CD4-positive, CD25-positive, alpha-beta regulatory T cell (primary cell): ENCODE data around the gene JMJD4. TPM values are rescaled to one million over a fixed set of nuclear protein-coding genes. Genes with fewer than 3 reads are reported as not detected.

ENCODE experiments used
- ATAC-seq, 2 donors: fragments of 150-1000 bp; cut with Tn5 transposase; one replicate each; pipeline ENCODE4 v1.10.0; 2021; ENCODE audit warnings: low read depth in 2 of 2, moderate number of reproducible peaks in 2 of 2, moderate library complexity in 1 of 2
- DNase-seq, 3 donors: peaks; one replicate each; pipeline versions ENCODE4 v3.0.0 to v3.0.0-alpha.2; 2012 to 2022; ENCODE audit warnings: mixed read lengths in 1 of 3
- H3K27ac ChIP-seq: one replicate; pipeline ENCODE4 v1.7.0; 2013; ENCODE audit warnings: mild to moderate bottlenecking, low read length; ENCODE audit not compliant: insufficient read depth, poor library complexity, severe bottlenecking
- H3K27me3 ChIP-seq: one replicate; pipeline ENCODE4 v1.7.0; 2013; ENCODE audit warnings: low read length; ENCODE audit not compliant: control insufficient read depth, insufficient read depth
- H3K36me3 ChIP-seq: one replicate; pipeline ENCODE4 v1.7.0; 2013; ENCODE audit warnings: mild to moderate bottlenecking, low read length, moderate library complexity; ENCODE audit not compliant: control insufficient read depth, insufficient read depth
- H3K4me1 ChIP-seq: 2 replicates; pipeline ENCODE4 v1.7.0; 2013; ENCODE audit warnings: mild to moderate bottlenecking, low read length; ENCODE audit not compliant: insufficient read depth, control insufficient read depth, poor library complexity, severe bottlenecking
- H3K4me3 ChIP-seq: one replicate; pipeline ENCODE4 v1.7.0; 2013; ENCODE audit warnings: low read depth, mild to moderate bottlenecking, low read length, moderate library complexity
- H3K9me3 ChIP-seq, 2 experiments: 1 replicate in 1 of 2; 2 replicates in 1 of 2; pipeline ENCODE4 v1.7.0; 2013; ENCODE audit warnings: low read length in 2 of 2, mild to moderate bottlenecking in 1 of 2, moderate library complexity in 1 of 2; ENCODE audit not compliant: control insufficient read depth in 2 of 2
- H3K27ac Mint-ChIP-seq, 3 donors: one replicate each; pipeline ENCODE4 v1.8.0; 2020 to 2022; ENCODE audit warnings: mild to moderate bottlenecking in 3 of 3, mixed read lengths in 3 of 3, moderate library complexity in 2 of 3
- H3K27me3 Mint-ChIP-seq: one replicate; pipeline ENCODE4 v1.8.0; 2022; ENCODE audit warnings: mild to moderate bottlenecking, mixed read lengths
- H3K36me3 Mint-ChIP-seq: one replicate; pipeline ENCODE4 v1.8.0; 2020; ENCODE audit warnings: mixed read lengths
- H3K4me1 Mint-ChIP-seq, 4 donors: one replicate each; pipeline ENCODE4 v1.8.0; 2020 to 2022; ENCODE audit warnings: mixed read lengths in 4 of 4, mild to moderate bottlenecking in 1 of 4
- H3K4me3 Mint-ChIP-seq, 4 donors: one replicate each; pipeline ENCODE4 v1.8.0; 2020 to 2022; ENCODE audit warnings: mild to moderate bottlenecking in 4 of 4, mixed read lengths in 4 of 4, moderate library complexity in 3 of 4
- H3K9me3 Mint-ChIP-seq, 7 donors: one replicate each; pipeline ENCODE4 v1.8.0; 2020 to 2022; ENCODE audit warnings: mixed read lengths in 7 of 7, mild to moderate bottlenecking in 3 of 7, moderate library complexity in 2 of 7
- polyA plus RNA-seq, 4 donors: library from polyadenylated mRNA; unstranded; fragments of 300-500 nt; fragmentation: Illumina TruSeq; gene quantifications; one replicate each; pipeline ENCODE4 v1.2.3, GENCODE V29; 2021
- total RNA-seq: library from RNA; stranded (reverse); gene quantifications from one replicate; pipeline ENCODE4 v1.2.3, GENCODE V29; 2022

The JMJD4 gene
- total and polyA plus RNA-seq, 5 donors from 2014 or later: 9.7 to 28.9 (median 26.5) TPM

DNA sequence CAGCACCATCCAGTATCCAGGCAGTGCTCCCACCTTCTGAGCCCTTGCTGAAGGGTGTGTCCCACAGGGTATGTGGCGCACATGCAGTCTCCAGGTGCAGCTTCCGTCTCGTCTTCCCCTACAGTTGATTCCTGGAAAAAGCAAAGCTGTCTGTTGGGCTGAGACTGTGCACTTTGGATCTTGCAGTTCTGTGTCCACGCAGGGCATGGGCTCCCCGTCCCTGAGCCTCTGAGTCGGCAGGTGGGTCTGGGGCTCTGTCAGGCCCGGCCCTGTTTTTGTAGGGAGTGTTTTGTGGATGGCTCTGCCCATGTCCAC lies 33.0 kb upstream of the JMJD4 start:
- H3K27ac ChIP-seq: no peak overlapping the region
- H3K4me1 Mint-ChIP-seq: peaks cover 10 to 54% (median 36%) of the 10 kb centered on the region in 4 donors
- peaks cover 17% of the 10 kb centered on the region for H3K36me3 Mint-ChIP-seq
- DNase-seq (no peak), ATAC-seq (no peak)
- no peaks in the 10 kb centered on the region for H3K27me3 ChIP-seq
- H3K4me3 Mint-ChIP-seq: peak overlapping the region in 1 of 4 donors; percentile 61
- peaks cover 5% of the 10 kb centered on the region for H3K36me3 ChIP-seq
- H3K4me3 ChIP-seq: no peak overlapping the region
- peaks cover 45% of the 10 kb centered on the region for H3K4me1 ChIP-seq
- H3K9me3 Mint-ChIP-seq: no peaks in the 10 kb centered on the region
- H3K27me3 Mint-ChIP-seq: no peaks in the 10 kb centered on the region
- H3K9me3 ChIP-seq: no peaks in the 10 kb centered on the region
- H3K27ac Mint-ChIP-seq: peak overlapping the region in 2 of 3 donors; percentile 23 to 73

DNA sequence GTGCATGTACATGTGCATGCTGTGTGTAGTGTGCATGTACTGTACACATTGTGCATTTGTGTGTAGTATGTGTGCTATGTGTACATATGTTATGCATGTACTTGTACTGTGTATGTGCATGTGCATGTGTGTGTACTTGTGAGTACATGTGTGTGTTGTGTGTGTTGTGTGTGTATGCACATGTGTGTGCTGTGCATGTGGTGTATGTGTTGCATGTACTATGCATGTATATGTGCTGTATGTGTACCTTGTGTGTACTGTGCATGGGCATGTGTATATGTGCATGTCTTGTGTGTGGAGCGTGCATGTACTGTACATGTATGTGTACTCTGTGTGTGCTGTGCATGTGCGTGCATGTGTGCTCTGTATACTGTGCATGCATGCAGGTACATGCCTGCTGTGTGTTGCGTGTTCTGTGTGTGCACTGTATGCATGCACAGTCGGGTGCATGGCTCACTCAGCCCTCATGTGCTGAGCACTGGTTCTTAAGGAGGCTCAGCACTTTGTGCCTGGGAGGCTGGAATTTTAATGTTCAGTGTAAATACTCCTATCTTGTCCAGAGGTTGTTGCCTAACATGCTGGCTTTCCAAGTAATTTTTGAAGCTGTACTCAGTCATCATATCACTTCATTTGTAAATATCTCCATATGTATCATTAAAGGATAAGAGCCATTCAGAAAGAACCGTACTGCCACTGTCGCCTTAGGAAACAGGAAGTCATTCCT lies 32.5 kb upstream of the JMJD4 start:
- H3K4me3 Mint-ChIP-seq: peak overlapping the region in 2 of 4 donors; percentile 76 to 79
- peaks cover 50% of the 10 kb centered on the region for H3K4me1 ChIP-seq

GRCh38 chr1:227766653-227767277 lies 31.7 kb upstream of the JMJD4 start:
- H3K4me3 ChIP-seq: no peak overlapping the region
- peaks cover 5% of the 10 kb centered on the region for H3K36me3 ChIP-seq
- peak overlapping the region; percentile 90 to 91 (median 91) for H3K27ac Mint-ChIP-seq

More for the DNA sequence above, 32.5 kb upstream of the JMJD4 start:
- H3K9me3 Mint-ChIP-seq: no peaks in the 10 kb centered on the region
- Histone ChIP-seq H3K4me3 (peak overlapping the region; percentile 23), H3K27ac (no peak overlapping the region), H3K9me3 (no peaks in the 10 kb centered on the region), H3K27me3 (no peaks in the 10 kb centered on the region), H3K36me3 (peaks cover 5% of the 10 kb centered on the region)
- H3K27ac Mint-ChIP-seq: peak overlapping the region; percentile 73 to 91 (median 90)
- no peaks in the 10 kb centered on the region for H3K27me3 Mint-ChIP-seq
- H3K4me1 Mint-ChIP-seq: peaks cover 10 to 59% (median 38%) of the 10 kb centered on the region in 4 donors
- ATAC-seq (no peak), DNase-seq (no peak)
- peaks cover 14% of the 10 kb centered on the region for H3K36me3 Mint-ChIP-seq

GRCh38 chr1:227766015-227766634 lies 31.0 kb upstream of the JMJD4 start:
- peak; percentile 58 to 92 (median 82) for DNase-seq
- Histone ChIP-seq H3K9me3 (no peaks in the 10 kb centered on the region), H3K4me3 (peak overlapping the region; percentile 19), H3K27me3 (no peaks in the 10 kb centered on the region), H3K27ac (peak overlapping the region; percentile 66), H3K36me3 (peaks cover 5% of the 10 kb centered on the region), H3K4me1 (peaks cover 64% of the 10 kb centered on the region)
- Mint-ChIP-seq H3K27me3 (no peaks in the 10 kb centered on the region), H3K4me1 (peaks cover 10 to 72% (median 44%) of the 10 kb centered on the region in 4 donors), H3K36me3 (peaks cover 14% of the 10 kb centered on the region), H3K27ac (peak overlapping the region; percentile 90 to 91 (median 91)), H3K9me3 (no peaks in the 10 kb centered on the region), H3K4me3 (peak overlapping the region; percentile 79 to 87 (median 79))
- peak; percentile 88 to 90 for ATAC-seq

More at GRCh38 chr1:227766653-227767277, 31.7 kb upstream of the JMJD4 start:
- no peaks in the 10 kb centered on the region for H3K27me3 Mint-ChIP-seq
- peaks cover 11% of the 10 kb centered on the region for H3K36me3 Mint-ChIP-seq
- H3K4me3 Mint-ChIP-seq: peak overlapping the region; percentile 79 to 87 (median 79)
- H3K9me3 Mint-ChIP-seq: no peaks in the 10 kb centered on the region
- peaks cover 10 to 67% (median 40%) of the 10 kb centered on the region in 4 donors for H3K4me1 Mint-ChIP-seq
- DNase-seq: no peak
- H3K27me3 ChIP-seq: no peaks in the 10 kb centered on the region
- H3K9me3 ChIP-seq: no peaks in the 10 kb centered on the region
- H3K4me1 ChIP-seq: peaks cover 58% of the 10 kb centered on the region
- ATAC-seq: no peak
- H3K27ac ChIP-seq: peak overlapping the region; percentile 66

DNA sequence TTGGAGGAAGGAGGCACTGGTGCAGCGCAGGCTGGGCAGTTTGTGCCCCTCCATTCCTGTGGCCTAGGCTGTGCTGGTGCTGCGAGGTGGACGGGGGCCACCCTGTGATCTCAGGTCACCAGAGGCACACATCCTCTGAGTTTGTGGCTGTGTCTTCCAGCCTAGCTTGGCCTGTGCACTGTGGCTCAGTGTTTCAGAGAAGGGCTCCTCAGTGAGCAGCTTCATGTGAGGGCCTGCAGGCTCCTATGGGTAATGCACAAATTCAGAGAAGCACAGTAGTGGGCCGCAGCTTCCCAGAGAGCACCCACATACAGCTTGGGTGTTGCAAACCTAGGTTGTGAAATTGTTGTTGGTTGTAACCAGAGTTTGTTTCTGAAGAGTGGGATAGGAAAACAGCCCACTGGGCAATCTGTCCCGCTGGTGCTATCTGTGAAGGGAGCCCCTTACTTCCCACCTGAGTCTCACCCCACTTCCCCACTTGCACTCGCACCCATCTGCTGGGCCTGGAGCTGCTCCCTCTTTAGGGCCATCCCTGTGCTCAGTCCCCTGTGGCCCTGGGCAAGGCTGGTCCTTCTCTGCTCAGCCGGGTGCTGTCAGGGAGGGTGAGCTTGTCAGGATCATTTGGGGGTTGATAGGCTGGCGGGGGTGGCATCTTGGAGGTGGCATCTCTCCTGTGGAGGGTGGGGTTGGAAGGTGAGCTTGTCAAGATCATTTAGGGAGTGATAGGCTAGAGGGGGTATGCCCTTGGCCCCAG lies 30.3 kb upstream of the JMJD4 start:
- no peaks in the 10 kb centered on the region for H3K27me3 ChIP-seq
- H3K4me3 Mint-ChIP-seq: peak overlapping the region; percentile 79 to 87 (median 79)

GRCh38 chr1:227764019-227764391 lies 28.9 kb upstream of the JMJD4 start:
- Mint-ChIP-seq H3K4me3 (peak overlapping the region in 2 of 4 donors; percentile 35 to 87), H3K36me3 (peaks cover 23% of the 10 kb centered on the region), H3K9me3 (no peaks in the 10 kb centered on the region), H3K27ac (peak overlapping the region; percentile 56 to 78 (median 65)), H3K4me1 (peaks cover 14 to 88% (median 48%) of the 10 kb centered on the region in 4 donors), H3K27me3 (no peaks in the 10 kb centered on the region)
- H3K27ac ChIP-seq: peak overlapping the region; percentile 48
- peaks cover 66% of the 10 kb centered on the region for H3K4me1 ChIP-seq
- no peaks in the 10 kb centered on the region for H3K27me3 ChIP-seq
- H3K9me3 ChIP-seq: no peaks in the 10 kb centered on the region
- DNase-seq (no peak), ATAC-seq (no peak)
- no peak overlapping the region for H3K4me3 ChIP-seq
- H3K36me3 ChIP-seq: peaks cover 19% of the 10 kb centered on the region

More for the DNA sequence above, 30.3 kb upstream of the JMJD4 start:
- ATAC-seq: no peak
- H3K9me3 ChIP-seq: no peaks in the 10 kb centered on the region
- Mint-ChIP-seq H3K4me1 (peaks cover 14 to 79% (median 48%) of the 10 kb centered on the region in 4 donors), H3K27ac (peak overlapping the region; percentile 90 to 91 (median 91)), H3K9me3 (no peaks in the 10 kb centered on the region), H3K36me3 (peaks cover 17% of the 10 kb centered on the region), H3K27me3 (no peaks in the 10 kb centered on the region)
- peak overlapping the region; percentile 19 for H3K4me3 ChIP-seq
- H3K36me3 ChIP-seq: peaks cover 5% of the 10 kb centered on the region
- H3K4me1 ChIP-seq: peaks cover 64% of the 10 kb centered on the region
- H3K27ac ChIP-seq: peak overlapping the region; percentile 66
- no peak for DNase-seq
